ENCODE measurements around the gene C11orf52. TPM values are rescaled to one million over a fixed set of nuclear protein-coding genes. Genes with fewer than 3 reads are reported as not detected.

C11orf52 gene
- total and polyA plus RNA-seq, 2 of the 8 experiments (the other 6 are each of a cell fraction or from before 2014, with no cell fraction given), result 1.7 to 2.7 TPM

GRCh38 chr11:111913997-111914396 lies 4.7 kb upstream of the C11orf52 start:
- Histone ChIP-seq H2AK5ac (ENCODE audit: low read depth, low read length) (no peak overlapping the region), H4K5ac (ENCODE audit: insufficient read length, low read depth, low read length) (no peak overlapping the region), H2BK20ac (ENCODE audit: low read length) (peak overlapping the region; percentile 93; the same call in 1 of the 2 replicates), H3K18ac (ENCODE audit: extremely low read depth, low read length) (no peak overlapping the region), H3K36me3 (ENCODE audit: control insufficient read depth in 2 of 4, insufficient read depth in 4 of 4, low read length in 3 of 4) (no peaks in the 10 kb centered on the region), H4K20me1 (replicated peaks in 1 of 2; ENCODE audit: control insufficient read depth in 1 of 2, insufficient read depth in 2 of 2, low read length in 2 of 2) (no peaks in the 10 kb centered on the region), H4K91ac (replicated peaks; ENCODE audit: insufficient read length, low read length) (peak overlapping the region; percentile 29), H2BK15ac (ENCODE audit: low read length) (no peak overlapping the region), H2BK12ac (ENCODE audit: low read depth, low read length) (peak overlapping the region; percentile 98; the same call in 1 of the 2 replicates), H3K9me3 (ENCODE audit: insufficient read depth in 2 of 2, low read depth in 1 of 2, low read length in 1 of 2) (no peaks in the 10 kb centered on the region), H3K4me2 (ENCODE audit: insufficient read depth in 1 of 2, low read depth in 2 of 2, low read length in 2 of 2) (no peak overlapping the region), H3K4me1 (replicated peaks in 1 of 4; ENCODE audit: control insufficient read depth in 3 of 4, insufficient read depth in 4 of 4, low read length in 3 of 4) (peaks cover 3 to 19% (median 11%) of the 10 kb centered on the region in 4 experiments), H3K23ac (ENCODE audit: insufficient read length) (no peak overlapping the region), H3K14ac (ENCODE audit: insufficient read length) (no peak overlapping the region), H3K23me2 (ENCODE audit: low read depth, low read length) (peaks cover 4% of the 10 kb centered on the region; the same call in 1 of the 2 replicates), H2BK5ac (ENCODE audit: low read depth, low read length) (no peak overlapping the region), H3K79me1 (ENCODE audit: low read depth, low read length) (no peaks in the 10 kb centered on the region), H2BK120ac (replicated peaks; ENCODE audit: low read depth, low read length) (no peak overlapping the region), H3K4ac (replicated peaks; ENCODE audit: insufficient read length, low read depth, low read length) (no peak overlapping the region), H3K9ac (replicated peaks in 1 of 4; ENCODE audit: extremely low read depth in 1 of 4, low read depth in 3 of 4, low read length in 3 of 4) (no peak overlapping the region), H3K56ac (replicated peaks; ENCODE audit: insufficient read length, low read depth, low read length) (no peak overlapping the region), H3K79me2 (ENCODE audit: control insufficient read depth in 1 of 2, insufficient read depth in 2 of 2, low read length in 2 of 2) (no peaks in the 10 kb centered on the region), H3K27me3 (replicated peaks in 1 of 4; ENCODE audit: control insufficient read depth in 3 of 4, extremely low read depth in 1 of 4, insufficient read depth in 3 of 4, low read length in 3 of 4) (no peaks in the 10 kb centered on the region), H3K27ac (ENCODE audit: low read depth, low read length) (no peak overlapping the region), H2AFZ (ENCODE audit: low read length) (no peak overlapping the region), H4K8ac (ENCODE audit: extremely low read depth, insufficient read depth, low read length) (no peak overlapping the region), H3K4me3 (ENCODE audit: extremely low read depth in 1 of 4, insufficient read depth in 2 of 4, low read depth in 3 of 4, low read length in 4 of 4) (no peak overlapping the region)
- FAIRE-seq (no peak), DNase-seq (ENCODE audit: low read depth in 1 of 2, low spot score in 2 of 2) (no peak)
- POLR2A ChIA-PET (ENCODE audit: partially characterized antibody), result interaction anchor here (1.0 to 2.3 kb wide), 2 partner anchors 13 to 34 kb away, joined by 4 to 8 read pairs; no protein-coding TSS in a partner anchor
- TF ChIP-seq GTF2F1 (IDR thresholded peaks at IDR 0.05; ENCODE audit: borderline replicate concordance, low read depth, low read length) (no peak), TAF1 (IDR thresholded peaks at IDR 0.05; ENCODE audit: low read depth, low read length) (no peak)
- CTCF ChIA-PET (ENCODE audit: partially characterized antibody), result interaction anchor here (0.7 to 3.5 kb wide), 11 partner anchors 10 to 200 kb away, joined by 3 to 23 read pairs (median 4); partner anchors contain the start of gene DIXDC1
- WGBS, 2 experiments (ENCODE audit: extremely low coverage in 1 of 2, insufficient coverage in 1 of 2, insufficient read length in 1 of 2, insufficient replicate concordance in 2 of 2, low coverage in 1 of 2, low lambda C conversion rate in 2 of 2, missing lambda C conversion rate in 1 of 2), result 82% methylated on average over 4 of the region's 4 CpGs; no CpG with 5 or more reads in 1 of the 2 experiments
